GM19099 (cell line): ENCODE results near the gene TLN1.

Source experiments
- POLR2A ChIP-seq: IDR thresholded peaks from 3 replicates; pipeline ENCODE4 v1.6.1; 2011; ENCODE audit warnings: low read depth; ENCODE audit not compliant: insufficient read length; ENCODE audit errors: extremely low read depth

TLN1 gene

GRCh38 chr9:35705836-35706430 is 26.1 kb downstream of the TLN1 start:
- TF ChIP-seq POLR2A: no peak

DNA sequence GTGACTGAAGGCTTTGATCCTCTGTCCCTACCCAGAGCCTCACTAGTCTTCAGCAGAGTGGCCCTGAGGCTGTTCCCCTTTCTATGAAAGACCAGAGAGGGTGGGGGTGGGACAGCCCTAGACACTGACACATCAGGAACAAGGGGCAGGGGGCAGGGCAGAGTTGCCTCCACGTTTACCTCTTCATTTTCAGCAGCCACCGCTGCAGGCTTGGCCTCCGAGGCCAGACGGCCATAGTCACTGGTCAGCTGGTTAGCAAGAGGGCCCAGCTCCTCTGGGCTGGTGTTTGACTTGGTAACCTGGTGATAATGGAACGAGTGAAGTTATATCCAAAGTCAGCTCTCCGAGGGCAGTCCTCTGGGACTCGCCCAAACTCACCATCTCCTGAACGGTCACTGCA is 26.6 kb downstream of the TLN1 start:
- no peak for TF ChIP-seq POLR2A

DNA sequence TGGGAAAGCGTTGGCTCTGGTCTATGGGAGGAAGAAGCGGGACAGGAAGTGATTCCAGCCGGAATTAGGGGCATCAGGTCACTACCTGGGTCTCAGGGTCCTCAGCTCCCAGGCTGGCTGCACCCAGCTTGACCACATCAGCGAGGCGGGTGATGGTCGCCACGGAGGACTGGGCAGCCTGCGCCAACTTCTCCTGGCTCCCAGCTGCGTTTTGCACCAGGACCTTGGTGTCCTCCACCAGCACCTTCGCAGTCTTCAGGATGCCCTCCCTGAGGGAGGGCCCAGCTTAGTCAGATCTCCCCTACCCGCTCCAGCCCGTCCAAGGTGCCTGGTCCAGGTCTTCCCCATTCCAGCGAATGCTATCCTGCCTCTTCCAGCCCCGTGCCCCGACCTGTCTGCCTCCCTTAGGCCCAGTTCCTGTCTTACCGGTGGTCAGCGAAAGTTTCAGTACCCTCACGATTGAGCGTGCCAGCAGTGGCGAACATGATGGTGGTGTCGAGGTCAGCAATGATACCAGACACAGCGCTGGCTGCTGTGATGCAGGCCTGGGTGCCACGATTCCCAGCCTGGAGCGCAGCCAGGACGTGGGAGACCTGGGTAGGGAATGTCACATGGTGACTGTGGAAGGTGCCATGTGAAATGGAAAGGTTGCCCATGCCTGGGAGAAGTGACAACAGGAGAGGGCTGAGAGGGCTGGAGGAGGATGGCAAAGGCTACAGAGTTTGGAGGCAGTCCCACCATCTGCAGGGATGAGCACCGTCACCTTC is 27.9 kb downstream of the TLN1 start:
- TF ChIP-seq POLR2A: no peak

- TF ChIP-seq POLR2A: no peak
These were observed 29.3 kb downstream of the TLN1 start for GRCh38 chr9:35702696-35703095.

DNA sequence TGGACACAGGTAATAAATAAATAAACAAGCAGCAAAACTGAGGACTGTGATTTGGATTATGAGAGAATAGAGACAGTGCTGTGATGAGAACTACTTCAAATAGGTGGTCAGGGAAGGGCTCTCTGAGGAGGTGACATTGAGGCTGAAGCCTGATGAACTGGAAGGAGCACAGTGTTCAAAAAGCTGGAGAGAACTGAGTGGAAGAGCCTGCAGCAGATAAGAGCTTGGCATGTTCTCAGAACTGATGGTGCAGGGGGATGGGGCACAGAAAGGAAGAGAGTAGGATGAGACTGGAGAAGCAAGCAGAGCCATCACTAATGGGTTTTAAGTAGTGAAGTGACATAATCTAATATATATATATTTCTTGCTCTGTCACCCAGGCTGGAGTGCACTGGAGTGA is 31.1 kb downstream of the TLN1 start:
- TF ChIP-seq POLR2A: no peak

DNA sequence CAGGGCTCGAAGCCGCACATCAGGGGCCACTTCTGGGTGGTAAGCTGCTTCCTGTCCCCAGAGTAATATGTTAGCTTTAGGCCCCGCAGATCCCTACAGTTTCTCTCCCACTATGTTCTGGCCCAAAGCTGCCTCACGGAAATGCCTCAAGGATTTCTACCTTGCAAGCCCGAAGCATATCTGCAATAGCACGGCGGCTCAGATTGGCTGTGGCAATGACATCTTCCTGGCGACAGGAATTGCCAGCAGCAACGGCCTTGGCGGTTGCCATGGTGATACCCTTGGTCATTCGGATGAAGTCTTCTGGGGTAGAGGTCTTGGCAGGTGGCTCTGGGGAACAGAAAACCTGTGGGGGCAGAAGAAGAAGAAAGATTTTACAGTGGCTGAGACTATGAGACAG is 32.0 kb downstream of the TLN1 start:
- TF ChIP-seq POLR2A: no peak

GRCh38 chr9:35698231-35698630 is 33.8 kb downstream of the TLN1 start:
- TF ChIP-seq POLR2A: no peak

DNA sequence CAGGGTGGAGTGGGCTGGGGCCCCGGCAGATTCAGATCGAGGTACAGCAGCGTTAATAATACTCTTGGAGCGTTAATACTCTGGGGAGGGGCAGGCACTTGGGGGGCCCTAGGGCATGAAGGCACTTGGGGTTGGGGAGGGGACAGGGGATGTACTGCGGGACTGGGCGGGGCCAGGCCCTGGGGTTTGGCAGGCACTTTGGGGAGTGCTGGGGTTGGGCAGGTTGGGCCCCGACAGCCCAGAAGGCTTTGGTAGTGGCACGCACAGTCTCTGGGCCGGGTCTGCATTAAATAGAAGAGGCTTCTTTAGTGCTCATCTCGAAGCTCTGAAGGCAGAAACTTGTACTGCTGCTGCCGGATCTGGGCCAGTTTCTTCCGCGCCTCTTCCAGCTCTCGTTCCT is 34.5 kb downstream of the TLN1 start:
- TF ChIP-seq POLR2A: no peak

DNA sequence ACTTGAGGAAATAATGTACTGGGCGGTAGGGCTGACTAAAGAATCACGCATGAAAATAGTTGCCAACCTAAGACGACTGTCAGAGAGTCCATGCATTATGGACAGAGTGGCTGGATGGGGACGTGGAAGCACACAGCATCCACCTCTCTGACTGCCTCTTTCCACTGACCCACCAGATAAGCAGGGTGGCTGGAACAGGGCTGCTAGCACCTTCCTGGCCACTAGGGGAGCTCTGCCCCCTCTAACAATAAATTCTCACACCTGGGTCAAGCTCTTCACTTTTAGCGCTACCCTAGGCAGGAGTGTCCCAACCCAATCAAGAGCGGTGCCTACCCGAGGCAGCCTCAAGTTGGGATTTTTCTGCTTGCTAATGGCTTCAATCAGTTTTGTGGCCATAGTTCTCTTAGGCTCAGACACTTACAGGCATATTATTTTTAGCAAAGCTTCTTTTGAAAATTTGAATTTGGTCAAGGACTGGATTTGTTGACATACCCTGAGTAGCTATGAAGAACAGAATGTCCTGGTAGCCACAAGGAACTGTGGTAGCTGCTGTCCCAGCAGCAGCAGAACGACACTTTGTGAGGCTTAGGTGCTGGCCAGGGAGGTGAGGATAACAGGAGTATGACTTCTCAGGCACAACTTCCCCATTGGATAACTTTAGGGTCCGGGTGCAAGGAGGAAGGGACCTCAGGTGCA is 35.3 kb downstream of the TLN1 start:
- no peak for TF ChIP-seq POLR2A

DNA sequence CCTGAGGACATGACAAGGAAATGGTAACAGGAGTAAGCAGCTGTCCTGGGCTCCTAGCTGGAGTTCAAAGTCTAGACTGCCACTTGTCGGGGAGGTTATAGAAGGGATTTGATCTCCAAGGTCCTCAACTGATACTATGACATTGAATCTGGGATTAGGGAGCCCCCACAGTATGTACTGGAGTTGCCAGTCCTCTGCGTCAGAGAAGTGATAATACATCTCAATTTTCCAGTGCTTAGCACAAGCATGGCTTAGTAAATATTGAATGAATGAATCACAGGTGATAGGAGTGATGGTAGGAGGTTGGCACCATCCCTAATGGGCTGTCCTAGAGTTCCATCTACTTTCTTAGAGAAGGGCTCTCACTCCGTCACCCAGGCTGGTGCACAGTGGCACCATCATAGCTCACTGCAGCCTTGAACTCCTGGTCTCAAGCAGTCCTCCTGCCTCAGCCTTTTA is 36.0 kb downstream of the TLN1 start:
- TF ChIP-seq POLR2A: no peak

DNA sequence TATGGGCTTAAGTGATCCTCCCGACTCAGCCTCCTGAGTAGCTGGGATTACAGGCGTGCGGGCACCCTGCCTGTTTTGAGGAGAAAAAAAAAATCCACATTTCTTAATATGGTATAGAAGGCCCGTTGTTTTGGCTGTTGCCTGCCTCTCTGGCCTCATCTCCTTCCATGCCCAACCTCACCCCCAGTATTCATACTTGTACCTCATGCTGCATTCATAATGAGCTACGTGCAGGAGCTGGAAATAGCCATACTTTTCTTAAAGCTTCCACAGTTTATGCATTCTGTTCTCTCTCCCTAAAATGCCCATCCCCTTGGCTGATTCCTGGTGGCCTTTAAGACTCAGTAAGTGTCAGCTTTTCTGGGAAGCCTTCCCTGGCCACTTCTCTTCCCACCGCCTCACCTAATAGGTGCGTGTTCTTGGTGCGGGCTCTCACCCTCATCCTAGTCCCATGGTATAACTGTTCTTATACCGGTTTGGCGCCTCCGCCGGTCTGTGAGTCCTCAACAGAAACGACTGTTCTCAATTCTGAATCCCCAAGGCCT is 40.2 kb downstream of the TLN1 start:
- no peak for TF ChIP-seq POLR2A

DNA sequence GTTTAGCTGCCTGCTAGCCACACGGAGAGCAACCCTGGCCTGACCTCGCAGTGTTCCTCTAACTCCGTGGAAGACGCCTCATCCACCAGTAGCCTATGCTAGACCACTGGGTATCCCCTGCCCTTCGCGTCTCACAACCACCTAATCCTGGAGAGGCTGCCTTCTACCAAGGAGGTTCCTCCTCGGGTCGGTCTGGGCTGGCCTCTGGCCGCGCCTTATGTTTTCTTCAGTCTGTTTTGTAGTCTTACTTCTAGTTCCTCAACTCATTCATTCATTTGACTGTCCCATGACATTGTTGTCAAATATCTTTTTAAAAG is 40.7 kb downstream of the TLN1 start:
- TF ChIP-seq POLR2A: no peak

GRCh38 chr9:35690614-35691333 is 41.2 kb downstream of the TLN1 start:
- no peak for TF ChIP-seq POLR2A

GRCh38 chr9:35690294-35690613 is 41.7 kb downstream of the TLN1 start:
- no peak for TF ChIP-seq POLR2A

DNA sequence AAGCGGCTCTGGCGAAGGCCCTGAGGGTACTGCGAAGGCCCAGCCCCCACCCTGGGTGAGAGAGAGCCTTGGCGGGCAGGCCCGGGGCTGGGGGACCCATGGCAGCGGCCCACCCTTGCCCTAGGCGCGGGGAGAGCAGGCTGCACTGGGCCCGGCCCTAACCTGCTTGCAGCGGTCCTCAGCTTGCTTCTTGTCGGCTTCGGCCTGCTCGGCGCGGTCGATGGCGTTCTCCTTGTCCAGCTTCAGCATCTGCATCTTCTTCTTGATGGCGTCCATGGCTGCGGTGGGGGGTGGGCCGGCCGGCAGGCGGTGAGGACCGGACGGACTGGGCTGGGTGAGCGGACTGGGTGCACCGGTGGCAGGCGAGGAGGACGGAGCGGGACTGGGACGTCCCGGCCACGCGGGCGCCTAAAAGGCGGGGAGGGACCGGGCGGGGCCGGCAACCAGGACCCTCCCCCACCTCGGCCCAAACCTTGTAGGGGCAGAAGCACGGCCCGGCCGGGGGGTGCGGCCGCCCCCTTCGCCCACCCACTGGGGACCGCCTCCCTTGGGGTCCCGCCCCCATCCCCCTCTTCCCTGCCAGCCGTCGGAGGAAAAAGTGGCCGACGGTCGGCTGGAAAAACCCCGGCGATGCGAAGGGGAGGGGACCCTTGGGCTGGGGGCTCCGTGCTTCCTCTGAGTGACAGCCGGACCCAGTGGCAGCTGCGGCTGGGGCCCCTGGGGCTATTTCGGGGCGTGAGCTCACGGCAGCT is 42.3 kb downstream of the TLN1 start, which contains the start of gene TPM2:
Gene TPM2 (minus strand): TSS at position 384 of the 752 bp plus-strand sequence. CDS start 108 bp downstream, at position 276.
- TF ChIP-seq POLR2A: no peak
